Epithelial cell of esophagus (primary cell): ENCODE measurements around the gene KRT27.
A peak's percentile ranks its signal among the peaks of the same experiment; 100 is the strongest.

Experiments
- DNase-seq: peaks from one replicate; pipeline ENCODE4 v3.0.0; 2010; ENCODE audit warnings: low read depth
- H3K4me3 ChIP-seq: 2 replicates; pipeline ENCODE4 v1.5.1; 2011; ENCODE audit warnings: mild to moderate bottlenecking, low read length, control low read depth
- TF ChIP-seq, protein P1 (sequence below): IDR thresholded peaks from 2 replicates; pipeline ENCODE4 v1.5.1; 2011; ENCODE audit warnings: low read depth, mild to moderate bottlenecking, low read length, control low read depth, inconsistent platforms; ENCODE audit not compliant: insufficient read depth; ENCODE audit errors: missing control alignments

KRT27 gene

DNA sequence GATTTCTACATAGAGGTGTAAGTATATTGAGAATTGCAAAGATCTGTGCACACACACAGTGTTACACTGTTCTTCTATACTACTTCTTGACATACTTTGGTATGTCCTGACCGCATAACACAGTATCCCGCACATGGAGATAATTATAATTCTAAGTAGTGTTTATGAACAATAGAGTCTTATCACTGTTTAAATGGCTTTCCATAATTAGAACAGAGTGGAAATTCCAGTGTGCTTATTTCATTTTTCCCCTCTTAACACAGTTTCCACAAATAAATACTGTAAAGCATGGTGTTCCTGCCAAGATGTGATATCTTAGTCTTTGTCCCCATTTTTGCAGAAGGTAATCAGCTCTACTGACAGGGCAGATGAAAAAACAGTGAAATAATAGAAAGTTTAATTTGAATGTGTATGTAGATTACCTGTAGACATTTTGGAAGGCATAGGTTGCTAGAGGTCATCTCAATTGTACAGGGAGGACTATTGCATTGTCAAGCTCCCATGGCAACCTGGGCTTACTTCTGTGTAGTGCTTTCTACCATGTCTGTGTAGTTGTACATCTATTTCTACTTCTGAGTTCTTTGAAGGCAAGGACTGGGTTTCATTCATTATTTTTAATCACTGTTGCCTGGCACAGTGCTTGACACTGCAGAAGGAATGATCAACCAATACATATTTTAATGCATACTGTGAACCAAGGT, 27.5 kb upstream of the KRT27 start:
- no peak for DNase-seq
- TF ChIP-seq, protein P1, sequence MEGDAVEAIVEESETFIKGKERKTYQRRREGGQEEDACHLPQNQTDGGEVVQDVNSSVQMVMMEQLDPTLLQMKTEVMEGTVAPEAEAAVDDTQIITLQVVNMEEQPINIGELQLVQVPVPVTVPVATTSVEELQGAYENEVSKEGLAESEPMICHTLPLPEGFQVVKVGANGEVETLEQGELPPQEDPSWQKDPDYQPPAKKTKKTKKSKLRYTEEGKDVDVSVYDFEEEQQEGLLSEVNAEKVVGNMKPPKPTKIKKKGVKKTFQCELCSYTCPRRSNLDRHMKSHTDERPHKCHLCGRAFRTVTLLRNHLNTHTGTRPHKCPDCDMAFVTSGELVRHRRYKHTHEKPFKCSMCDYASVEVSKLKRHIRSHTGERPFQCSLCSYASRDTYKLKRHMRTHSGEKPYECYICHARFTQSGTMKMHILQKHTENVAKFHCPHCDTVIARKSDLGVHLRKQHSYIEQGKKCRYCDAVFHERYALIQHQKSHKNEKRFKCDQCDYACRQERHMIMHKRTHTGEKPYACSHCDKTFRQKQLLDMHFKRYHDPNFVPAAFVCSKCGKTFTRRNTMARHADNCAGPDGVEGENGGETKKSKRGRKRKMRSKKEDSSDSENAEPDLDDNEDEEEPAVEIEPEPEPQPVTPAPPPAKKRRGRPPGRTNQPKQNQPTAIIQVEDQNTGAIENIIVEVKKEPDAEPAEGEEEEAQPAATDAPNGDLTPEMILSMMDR: no peak
- H3K4me3 ChIP-seq: no peak overlapping the region

DNA sequence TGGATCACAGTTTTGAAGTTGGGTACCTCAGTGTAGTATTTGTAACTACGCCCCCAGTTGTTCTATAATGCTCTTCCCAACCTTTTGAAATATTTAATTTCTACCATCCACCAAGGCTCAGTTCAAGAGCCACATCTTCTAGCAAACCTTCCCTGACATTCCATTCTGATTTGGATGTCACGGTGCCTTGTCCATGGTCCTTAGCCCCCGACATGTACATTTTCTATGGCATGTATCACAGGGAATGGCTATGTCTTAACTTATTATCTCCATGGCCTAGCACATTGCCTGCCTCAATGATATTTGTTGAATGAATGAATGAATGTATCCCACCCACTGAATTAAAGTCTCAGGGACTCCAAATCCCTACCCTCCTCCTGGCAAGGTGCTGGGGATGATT, 23.8 kb upstream of the KRT27 start:
- DNase-seq: no peak
- no peak overlapping the region for H3K4me3 ChIP-seq
- TF ChIP-seq, protein P1: no peak

GRCh38 chr17:40803617-40804082, 21.3 kb upstream of the KRT27 start:
- TF ChIP-seq, protein P1: peak; percentile 93
- no peak overlapping the region for H3K4me3 ChIP-seq
- DNase-seq: peak; percentile 86

DNA sequence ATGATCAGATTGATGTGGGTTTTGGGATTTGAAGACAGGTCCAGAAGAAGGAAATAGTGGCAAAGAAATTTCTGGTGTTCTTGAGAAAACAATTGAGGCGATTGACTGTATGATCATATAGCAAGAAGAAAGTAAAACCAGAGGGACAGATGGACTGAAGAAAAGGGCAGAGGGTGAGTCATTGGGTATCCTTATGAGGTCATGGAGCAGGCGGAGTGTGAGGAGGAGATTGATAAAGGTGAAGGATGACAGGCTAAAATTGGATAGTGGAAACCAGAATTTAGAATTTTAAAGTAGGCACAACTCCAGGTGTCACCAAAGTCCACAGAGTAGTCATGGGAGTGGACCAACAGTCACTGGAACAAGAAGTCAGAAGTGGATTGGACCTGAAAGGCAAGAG, 18.8 kb upstream of the KRT27 start:
- H3K4me3 ChIP-seq: no peak overlapping the region
- DNase-seq: no peak
- TF ChIP-seq, protein P1: no peak

GRCh38 chr17:40800381-40800780, 18.0 kb upstream of the KRT27 start:
- no peak for DNase-seq
- no peak overlapping the region for H3K4me3 ChIP-seq
- TF ChIP-seq, protein P1: no peak

- DNase-seq: no peak
- no peak within 1 kb of the TSS for H3K4me3 ChIP-seq
- TF ChIP-seq, protein P1: no peak
These were observed 17.5 kb upstream of the KRT27 start, which contains the start of gene KRT28 for GRCh38 chr17:40799859-40800258. TSS of gene KRT28 (minus strand) at chr17:40799959. CDS start at chr17:40799893, 66 bp downstream.

- no peak overlapping the region for H3K4me3 ChIP-seq
- TF ChIP-seq, protein P1: no peak
- DNase-seq: no peak
These were observed 14.5 kb upstream of the KRT27 start for GRCh38 chr17:40796846-40797245.
